Occipital lobe (tissue), 2 donors: ENCODE results near the gene CDX2. TPM values are rescaled to one million over a fixed set of nuclear protein-coding genes. Genes with fewer than 3 reads are reported as not detected.

Experiments used
- DNase-seq: peaks from one replicate; lab custom pipeline; 2025; lab: John Stamatoyannopoulos, UW
- total RNA-seq: library from RNA; depleted of rRNA; stranded (reverse); fragments of >200 nt; gene quantifications from one replicate; pipeline ENCODE4 v1.2.3, GENCODE V29; 2014

Gene CDX2
- total RNA-seq, 1 donor from 2014 or later, result not detected

- DNase-seq, result no peak
These were observed 40.0 kb downstream of the CDX2 start for GRCh38 chr13:27928805-27929753.

GRCh38 chr13:27928353-27928804 is 40.7 kb downstream of the CDX2 start:
- DNase-seq, result no peak

- no peak for DNase-seq
These were observed 41.4 kb downstream of the CDX2 start for GRCh38 chr13:27927444-27928352.

- DNase-seq, result no peak
These were observed 42.3 kb downstream of the CDX2 start for GRCh38 chr13:27926644-27927434.

GRCh38 chr13:27925220-27925991 is 43.7 kb downstream of the CDX2 start:
- no peak for DNase-seq

GRCh38 chr13:27924529-27925141 is 44.5 kb downstream of the CDX2 start:
- no peak for DNase-seq

GRCh38 chr13:27923794-27924528 is 45.2 kb downstream of the CDX2 start:
- no peak for DNase-seq

- no peak for DNase-seq
These were observed 46.1 kb downstream of the CDX2 start for GRCh38 chr13:27922883-27923612.

GRCh38 chr13:27921961-27922882 is 46.9 kb downstream of the CDX2 start:
- no peak for DNase-seq

- DNase-seq, result no peak
These were observed 47.6 kb downstream of the CDX2 start for GRCh38 chr13:27921421-27921960.

- DNase-seq, result no peak
These were observed 48.3 kb downstream of the CDX2 start for GRCh38 chr13:27920677-27921420.

GRCh38 chr13:27919934-27920676 is 49.0 kb downstream of the CDX2 start, which contains the start of gene PDX1:
TSS of gene PDX1 (plus strand) at chr13:27920000. CDS start at chr13:27920139, 139 bp downstream.
- no peak for DNase-seq

- DNase-seq, result no peak
These were observed 49.5 kb downstream of the CDX2 start for GRCh38 chr13:27919659-27919933.

GRCh38 chr13:27918918-27919658 is 50.0 kb downstream of the CDX2 start:
- no peak for DNase-seq
